ENCODE measurements around the gene TRMT10C.
"Not testable (repeated sequence)": the region's sequence is repeated elsewhere in the genome, so short reads cannot be mapped to it uniquely, and the experiment has no call there.

Gene TRMT10C

GRCh38 chr3:101533603-101533968, 28.1 kb upstream of the TRMT10C start:
- TF ChIP-seq CSDC2 (CRISPR knock-in tag; IDR thresholded peaks at IDR 0.05) (no peak), BACH2 (CRISPR knock-in tag; IDR thresholded peaks at IDR 0.05; ENCODE audit: borderline replicate concordance) (no peak), ZC3H10 (CRISPR knock-in tag; IDR thresholded peaks at IDR 0.05) (no peak), SNAI2 (CRISPR knock-in tag; IDR thresholded peaks at IDR 0.05) (no peak), ZNF565 (CRISPR knock-in tag; conservative IDR thresholded peaks at IDR 0.05; ENCODE audit: low read depth) (no peak), TOX (CRISPR knock-in tag; IDR thresholded peaks at IDR 0.05; ENCODE audit: borderline replicate concordance) (no peak), PATZ1 (CRISPR knock-in tag; IDR thresholded peaks at IDR 0.05; ENCODE audit: borderline replicate concordance) (no peak), ESRRG (CRISPR knock-in tag; IDR thresholded peaks at IDR 0.05) (no peak), ZFP30 (CRISPR knock-in tag; IDR thresholded peaks at IDR 0.05) (no peak), ZNF70 (CRISPR knock-in tag; IDR thresholded peaks at IDR 0.05) (no peak)
- no peak; the same call in 2 of the 3 replicates for ATAC-seq

GRCh38 chr3:101535221-101535620, 26.4 kb upstream of the TRMT10C start:
- ATAC-seq, result no peak
- TF ChIP-seq ISL1 (CRISPR knock-in tag; IDR thresholded peaks at IDR 0.05), result no peak
- no peak for TF ChIP-seq PPARA (CRISPR knock-in tag; IDR thresholded peaks at IDR 0.05; ENCODE audit: borderline replicate concordance)
- TF ChIP-seq ZNF565 (CRISPR knock-in tag; conservative IDR thresholded peaks at IDR 0.05; ENCODE audit: low read depth), result no peak
- TF ChIP-seq ZNF70 (CRISPR knock-in tag; IDR thresholded peaks at IDR 0.05), result no peak
- TF ChIP-seq ZNF8 (CRISPR knock-in tag; IDR thresholded peaks at IDR 0.05), result no peak
- TF ChIP-seq RARB (CRISPR knock-in tag; IDR thresholded peaks at IDR 0.05), result no peak
- no peak for TF ChIP-seq SNAI2 (CRISPR knock-in tag; IDR thresholded peaks at IDR 0.05)
- TF ChIP-seq CSDC2 (CRISPR knock-in tag; IDR thresholded peaks at IDR 0.05), result no peak
- TF ChIP-seq TOX (CRISPR knock-in tag; IDR thresholded peaks at IDR 0.05; ENCODE audit: borderline replicate concordance), result no peak
- TF ChIP-seq OSR1 (CRISPR knock-in tag; IDR thresholded peaks at IDR 0.05), result no peak
- no peak for TF ChIP-seq ESRRG (CRISPR knock-in tag; IDR thresholded peaks at IDR 0.05)
- no peak for TF ChIP-seq BACH2 (CRISPR knock-in tag; IDR thresholded peaks at IDR 0.05; ENCODE audit: borderline replicate concordance)
- TF ChIP-seq TCF4 (CRISPR knock-in tag; IDR thresholded peaks at IDR 0.05; ENCODE audit: borderline replicate concordance), result no peak
- no peak for TF ChIP-seq CSRNP3 (CRISPR knock-in tag; IDR thresholded peaks at IDR 0.05)
- no peak for TF ChIP-seq POU6F1 (CRISPR knock-in tag; IDR thresholded peaks at IDR 0.05; ENCODE audit: borderline replicate concordance, low read depth)
- TF ChIP-seq ARNTL (CRISPR knock-in tag; IDR thresholded peaks at IDR 0.05; ENCODE audit: borderline replicate concordance, low read depth), result no peak
- TF ChIP-seq ZC3H10 (CRISPR knock-in tag; IDR thresholded peaks at IDR 0.05), result no peak
- TF ChIP-seq ZFP30 (CRISPR knock-in tag; IDR thresholded peaks at IDR 0.05), result no peak
- TF ChIP-seq PATZ1 (CRISPR knock-in tag; IDR thresholded peaks at IDR 0.05; ENCODE audit: borderline replicate concordance), result no peak
- TF ChIP-seq GLIS3 (CRISPR knock-in tag; IDR thresholded peaks at IDR 0.05), result no peak

- no peak for ATAC-seq
- TF ChIP-seq ZNF8 (CRISPR knock-in tag; IDR thresholded peaks at IDR 0.05) (no peak), PATZ1 (CRISPR knock-in tag; IDR thresholded peaks at IDR 0.05; ENCODE audit: borderline replicate concordance) (no peak), ZC3H10 (CRISPR knock-in tag; IDR thresholded peaks at IDR 0.05) (no peak), ZNF565 (CRISPR knock-in tag; conservative IDR thresholded peaks at IDR 0.05; ENCODE audit: low read depth) (no peak), CSDC2 (CRISPR knock-in tag; IDR thresholded peaks at IDR 0.05) (no peak)
These were observed 25.4 kb upstream of the TRMT10C start for GRCh38 chr3:101536266-101536665.

GRCh38 chr3:101536955-101537354, 24.7 kb upstream of the TRMT10C start:
- not testable (repeated sequence) for ATAC-seq

All from SK-N-SH treated with all-trans-retinoic acid at 6 μM for 48 hours (cell line).